ENCODE measurements around the gene CPXM2. TPM values are rescaled to one million over a fixed set of nuclear protein-coding genes. Genes with fewer than 3 reads are reported as not detected.

CPXM2 gene
- total RNA-seq, 1 experiment from 2014 or later, result not detected

GRCh38 chr10:123769647-123770046 is 122.0 kb downstream of the CPXM2 start:
- Histone ChIP-seq H4K20me1 (ENCODE audit: low read length) (no peaks in the 10 kb centered on the region), H3K4me2 (ENCODE audit: low read length) (no peak overlapping the region), H3K9ac (ENCODE audit: low read length) (no peak overlapping the region), H3K9me2 (replicated peaks; ENCODE audit: low read length) (no peaks in the 10 kb centered on the region), H2AFZ (ENCODE audit: low read length) (no peak overlapping the region), H3K27ac (ENCODE audit: low read length) (no peak overlapping the region), H3K79me2 (ENCODE audit: low read length) (no peaks in the 10 kb centered on the region), H3K27me3 (ENCODE audit: low read length) (peaks cover 36% of the 10 kb centered on the region), H3F3A (ENCODE audit: low read length, unreplicated experiment) (no peaks in the 10 kb centered on the region), H3K9me3 (ENCODE audit: low read length) (no peaks in the 10 kb centered on the region), H3K4me3 (ENCODE audit: low read length) (no peak overlapping the region), H3K36me3 (ENCODE audit: low read depth, low read length) (no peaks in the 10 kb centered on the region), H3K4me1 (ENCODE audit: insufficient read depth, low read length) (no peaks in the 10 kb centered on the region)
- no peak for DNase-seq
- ChIA-PET POLR2A (ENCODE audit: unreplicated experiment) (no interaction called here), CTCF (no interaction called here)
- intact Hi-C loops (cut with micrococcal nuclease), result no loop called here
- TF ChIP-seq EZH2 (IDR thresholded peaks at IDR 0.05; ENCODE audit: low read length, unreplicated experiment) (no peak), EZH2phosphoT487 (IDR thresholded peaks at IDR 0.05; ENCODE audit: borderline replicate concordance, low read length) (no peak), CTCF (conservative IDR thresholded peaks at IDR 0.05; ENCODE audit: low read depth, low read length) (no peak)
- no peak for ATAC-seq
- BruUV-seq (replicated peaks), result no TSS peak

- Histone ChIP-seq H3K36me3 (ENCODE audit: low read depth, low read length) (no peaks in the 10 kb centered on the region), H3K27me3 (ENCODE audit: low read length) (peaks cover 59% of the 10 kb centered on the region), H3K9me3 (ENCODE audit: low read length) (no peaks in the 10 kb centered on the region), H3K9ac (ENCODE audit: low read length) (no peak overlapping the region), H4K20me1 (ENCODE audit: low read length) (no peaks in the 10 kb centered on the region), H2AFZ (ENCODE audit: low read length) (no peak overlapping the region), H3K79me2 (ENCODE audit: low read length) (no peaks in the 10 kb centered on the region), H3K9me2 (replicated peaks; ENCODE audit: low read length) (no peaks in the 10 kb centered on the region), H3K4me3 (ENCODE audit: low read length) (no peak overlapping the region), H3K4me1 (ENCODE audit: insufficient read depth, low read length) (no peaks in the 10 kb centered on the region), H3K27ac (ENCODE audit: low read length) (no peak overlapping the region), H3K4me2 (ENCODE audit: low read length) (no peak overlapping the region), H3F3A (ENCODE audit: low read length, unreplicated experiment) (no peaks in the 10 kb centered on the region)
- POLR2A ChIA-PET (ENCODE audit: unreplicated experiment), result no interaction called here
- no TSS peak for BruUV-seq (replicated peaks)
- ATAC-seq, result no peak
- no peak for TF ChIP-seq EZH2 (IDR thresholded peaks at IDR 0.05; ENCODE audit: low read length, unreplicated experiment)
- CTCF ChIA-PET, result no interaction called here
- intact Hi-C loops (cut with micrococcal nuclease), result no loop called here
- no peak for DNase-seq
Measured at GRCh38 chr10:123766761-123767160, 124.8 kb downstream of the CPXM2 start.

- no peaks in the 10 kb centered on the region for H3F3A ChIP-seq (ENCODE audit: low read length, unreplicated experiment)
- H2AFZ ChIP-seq (ENCODE audit: low read length), result no peak overlapping the region
- no peaks in the 10 kb centered on the region for H3K4me1 ChIP-seq (ENCODE audit: insufficient read depth, low read length)
- H3K4me3 ChIP-seq (ENCODE audit: low read length), result no peak overlapping the region
- BruUV-seq (replicated peaks), result no TSS peak
- ChIA-PET POLR2A (ENCODE audit: unreplicated experiment) (no interaction called here), CTCF (no interaction called here)
- H4K20me1 ChIP-seq (ENCODE audit: low read length), result no peaks in the 10 kb centered on the region
- H3K4me2 ChIP-seq (ENCODE audit: low read length), result no peak overlapping the region
- no peak for DNase-seq
- peaks cover 66% of the 10 kb centered on the region for H3K27me3 ChIP-seq (ENCODE audit: low read length)
- H3K9ac ChIP-seq (ENCODE audit: low read length), result no peak overlapping the region
- no peaks in the 10 kb centered on the region for H3K79me2 ChIP-seq (ENCODE audit: low read length)
- ATAC-seq, result no peak
- H3K9me2 ChIP-seq (replicated peaks; ENCODE audit: low read length), result no peaks in the 10 kb centered on the region
- no peaks in the 10 kb centered on the region for H3K9me3 ChIP-seq (ENCODE audit: low read length)
- intact Hi-C loops (cut with micrococcal nuclease), result no loop called here
- H3K27ac ChIP-seq (ENCODE audit: low read length), result no peak overlapping the region
- no peak for TF ChIP-seq EZH2 (IDR thresholded peaks at IDR 0.05; ENCODE audit: low read length, unreplicated experiment)
- TF ChIP-seq CTCF (conservative IDR thresholded peaks at IDR 0.05; ENCODE audit: low read depth, low read length), result no peak
- no peak for TF ChIP-seq EZH2phosphoT487 (IDR thresholded peaks at IDR 0.05; ENCODE audit: borderline replicate concordance, low read length)
- H3K36me3 ChIP-seq (ENCODE audit: low read depth, low read length), result no peaks in the 10 kb centered on the region
Measured at GRCh38 chr10:123766012-123766411, 125.6 kb downstream of the CPXM2 start.
